Psoas muscle (tissue), 8 donors: Measurements from ENCODE around the gene ESPN. TPM values are rescaled to one million over a fixed set of nuclear protein-coding genes. Genes with fewer than 3 reads are reported as not detected.

Source experiments
- ATAC-seq, 4 donors: fragments of 200-7000 bp; cut with Tn5 transposase; one replicate each; pipeline ENCODE4 v1.9.1; 2020; ENCODE audit warnings: moderate library complexity in 3 of 4, mild to moderate bottlenecking in 2 of 4
- DNase-seq, 2 donors: peaks; one replicate each; pipeline ENCODE4 v3.0.0-alpha.2; 2020
- H3K27ac ChIP-seq: fragments of 200-600 bp; one replicate; pipeline ENCODE4 v1.8.0; 2022
- H3K27me3 ChIP-seq, 3 donors: fragments of 200-600 bp in 1 of 3; one replicate each; pipeline versions ENCODE4 v1.6.1 to v1.8.0; 2013 to 2022; ENCODE audit warnings: low read length in 2 of 3, mild to moderate bottlenecking in 2 of 3, moderate library complexity in 1 of 3; ENCODE audit not compliant: insufficient read depth in 3 of 3
- H3K36me3 ChIP-seq, 2 donors: fragments of 200-600 bp in 1 of 2; one replicate each; pipeline versions ENCODE4 v1.6.1 to v1.8.0; 2013 to 2022; ENCODE audit warnings: low read depth in 1 of 2, mild to moderate bottlenecking in 1 of 2, moderate library complexity in 1 of 2; ENCODE audit not compliant: insufficient read depth in 1 of 2
- H3K4me1 ChIP-seq: fragments of 200-600 bp; one replicate; pipeline ENCODE4 v1.8.0; 2022
- H3K4me3 ChIP-seq: fragments of 200-600 bp; one replicate; pipeline ENCODE4 v1.8.0; 2022; ENCODE audit warnings: mild to moderate bottlenecking
- H3K9me3 ChIP-seq: fragments of 200-600 bp; one replicate; pipeline ENCODE4 v1.8.0; 2022
- WGBS, 3 donors: extraction: QIAGEN DNeasy Blood & Tissue Kit; methylation state at CpG; one replicate each; pipeline versions ENCODE4 v1.1.6 to v1.1.7; 2013; 5-methylcytosine and 5-hydroxymethylcytosine counted together
- intact Hi-C, 2 donors: fragments of 100-400 bp; cut with DNase I; formaldehyde crosslinking; loops; one replicate each; pipeline versions ENCODE4 v1.11.0 to v1.14.2; 2022
- polyA plus RNA-seq, 3 donors: library from polyadenylated mRNA; stranded (reverse); fragments of 200-250 nt; gene quantifications; one replicate each; pipeline ENCODE4 v1.2.3, GENCODE V29; 2013
- total RNA-seq, 4 donors: library from RNA; stranded (reverse); fragmentation: NEBNext Ultra II Directional in 2 of 4; extraction: Animal tissue kit (Norgen Biotek cat#: 25700) in 2 of 4; gene quantifications; one replicate each; pipeline versions ENCODE4 v1.2.1 to v1.2.4, GENCODE V29; 2021 to 2023
- TF ChIP-seq, protein P1 (sequence below): fragments of 200-600 bp; IDR thresholded peaks from one replicate; pipeline ENCODE4 v1.8.0; 2022; ENCODE audit warnings: antibody characterized with exemption
- donor health status: healthy with polysubstance abuse.
- donor health status: DM: no; HTN: no; CAD: no; lungs with moderate emphysema.
- donor health status: Bipolar disorder and iron deficiency.
- donor health status: healthy.
- donor health status: DM: yes; HTN: yes; CAD: no.
- donor health status: DM: no; HTN: no; CAD: no.
- donor health status: DM: no; HTN: no; CAD: no.
- donor health status: DM: yes; HTN: yes; CAD: no.

Gene ESPN
- total and polyA plus RNA-seq, 7 donors = 0.12 TPM; not detected in 6

DNA sequence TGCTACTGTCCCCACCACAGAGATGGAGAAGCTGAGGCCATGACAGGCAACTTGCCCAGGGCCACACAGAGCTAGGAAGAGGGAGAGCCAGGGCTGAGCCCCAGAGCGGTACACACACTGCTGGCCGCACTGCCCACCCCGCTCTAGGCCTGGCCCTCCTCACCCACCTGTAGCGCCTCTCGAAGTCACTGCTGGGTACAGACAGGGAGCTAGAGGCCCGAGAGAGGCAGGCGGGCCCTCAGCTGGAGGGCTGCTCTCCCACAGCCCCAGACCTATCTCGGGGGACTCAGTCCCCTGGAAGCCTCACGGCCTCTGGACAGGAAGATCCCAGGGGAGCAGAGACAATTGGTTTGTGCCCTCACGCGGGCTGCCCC lies 84.2 kb downstream of the ESPN start:
- H3K36me3 ChIP-seq = no peaks in the 10 kb centered on the region
- H3K9me3 ChIP-seq = no peaks in the 10 kb centered on the region
- TF ChIP-seq, protein P1, sequence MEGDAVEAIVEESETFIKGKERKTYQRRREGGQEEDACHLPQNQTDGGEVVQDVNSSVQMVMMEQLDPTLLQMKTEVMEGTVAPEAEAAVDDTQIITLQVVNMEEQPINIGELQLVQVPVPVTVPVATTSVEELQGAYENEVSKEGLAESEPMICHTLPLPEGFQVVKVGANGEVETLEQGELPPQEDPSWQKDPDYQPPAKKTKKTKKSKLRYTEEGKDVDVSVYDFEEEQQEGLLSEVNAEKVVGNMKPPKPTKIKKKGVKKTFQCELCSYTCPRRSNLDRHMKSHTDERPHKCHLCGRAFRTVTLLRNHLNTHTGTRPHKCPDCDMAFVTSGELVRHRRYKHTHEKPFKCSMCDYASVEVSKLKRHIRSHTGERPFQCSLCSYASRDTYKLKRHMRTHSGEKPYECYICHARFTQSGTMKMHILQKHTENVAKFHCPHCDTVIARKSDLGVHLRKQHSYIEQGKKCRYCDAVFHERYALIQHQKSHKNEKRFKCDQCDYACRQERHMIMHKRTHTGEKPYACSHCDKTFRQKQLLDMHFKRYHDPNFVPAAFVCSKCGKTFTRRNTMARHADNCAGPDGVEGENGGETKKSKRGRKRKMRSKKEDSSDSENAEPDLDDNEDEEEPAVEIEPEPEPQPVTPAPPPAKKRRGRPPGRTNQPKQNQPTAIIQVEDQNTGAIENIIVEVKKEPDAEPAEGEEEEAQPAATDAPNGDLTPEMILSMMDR = no peak
- peaks cover 0 to 4% (median 0%) of the 10 kb centered on the region in 3 donors for H3K27me3 ChIP-seq
- no peak for ATAC-seq
- peaks cover 9% of the 10 kb centered on the region for H3K4me1 ChIP-seq
- H3K27ac ChIP-seq = no peak overlapping the region
- H3K4me3 ChIP-seq = no peak overlapping the region
- 45 to 70% (median 49%) methylated on average over 11 of the region's 11 CpGs for WGBS, 3 donors
- intact Hi-C loops = no loop called here
- no peak for DNase-seq

DNA sequence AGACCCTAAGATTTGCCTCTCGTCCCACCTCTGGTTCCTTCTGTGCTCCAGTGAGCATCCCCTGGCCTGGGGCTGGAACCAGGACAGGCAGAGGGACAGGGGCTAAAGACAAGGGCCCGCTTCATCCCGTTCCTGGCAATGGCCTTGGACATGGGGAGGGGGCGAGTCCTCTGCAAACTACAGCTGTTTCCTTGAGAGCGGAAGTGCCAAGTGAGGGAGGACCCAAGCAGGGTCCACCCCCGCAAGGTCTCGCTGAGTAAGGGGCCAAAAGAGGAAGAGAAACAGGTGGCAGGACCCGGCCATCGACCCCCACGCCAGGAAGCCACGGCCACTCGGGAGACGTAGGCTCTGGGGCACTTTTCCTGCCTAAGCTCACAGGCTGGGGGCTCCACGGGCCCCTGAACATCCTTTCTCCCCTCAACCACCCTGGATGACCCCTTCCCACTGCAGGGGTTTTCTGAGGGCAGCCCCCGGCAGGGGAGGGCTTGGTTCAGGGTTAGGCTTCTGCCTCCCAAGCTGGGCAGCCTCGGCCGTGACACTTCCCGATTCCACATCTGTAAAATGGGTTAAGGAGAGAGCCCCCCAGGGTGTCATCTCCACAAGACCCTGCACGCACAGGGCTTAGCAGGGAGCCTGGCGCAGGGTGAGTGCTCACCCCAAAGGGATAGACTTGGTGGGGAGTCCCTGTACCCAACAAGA lies 84.8 kb downstream of the ESPN start:
- Histone ChIP-seq H3K4me1 (peaks cover 9% of the 10 kb centered on the region), H3K27ac (no peak overlapping the region), H3K4me3 (no peak overlapping the region), H3K9me3 (no peaks in the 10 kb centered on the region), H3K27me3 (peaks cover 0 to 4% (median 0%) of the 10 kb centered on the region in 3 donors), H3K36me3 (no peaks in the 10 kb centered on the region)
- ATAC-seq = no peak
- TF ChIP-seq, protein P1 = no peak
- 54 to 70% (median 57%) methylated on average over 18 to 20 of the region's 20 CpGs for WGBS, 3 donors
- intact Hi-C loops = no loop called here
- peak in 1 of 2 donors; percentile 56 for DNase-seq

DNA sequence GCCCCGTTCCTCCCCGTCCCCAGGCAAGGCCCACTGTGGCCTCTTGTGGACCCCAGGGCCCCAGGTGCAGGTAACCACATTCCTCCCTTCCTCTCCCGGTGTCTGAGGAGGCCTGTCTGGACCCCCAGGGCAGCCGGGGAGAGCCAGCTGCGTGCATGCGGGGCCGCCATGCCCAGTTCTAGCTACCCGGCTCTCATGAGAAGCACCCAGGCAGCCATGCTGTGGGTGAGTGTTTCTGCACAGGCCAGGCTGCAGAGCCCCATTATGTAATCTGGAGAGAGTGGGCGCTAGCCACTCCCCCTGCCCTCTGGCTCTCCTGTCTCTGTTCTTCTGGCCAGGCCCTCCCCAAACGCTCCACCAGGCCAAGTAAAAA lies 85.3 kb downstream of the ESPN start:
- TF ChIP-seq, protein P1 = no peak
- ATAC-seq (no peak), DNase-seq (no peak)
- H3K4me1 ChIP-seq = peaks cover 9% of the 10 kb centered on the region
- peaks cover 0 to 4% (median 0%) of the 10 kb centered on the region in 3 donors for H3K27me3 ChIP-seq
- 77 to 91% (median 78%) methylated on average over 10 of the region's 10 CpGs for WGBS, 3 donors
- H3K27ac ChIP-seq = no peak overlapping the region
- no peaks in the 10 kb centered on the region for H3K9me3 ChIP-seq
- intact Hi-C loops = no loop called here
- H3K36me3 ChIP-seq = no peaks in the 10 kb centered on the region
- H3K4me3 ChIP-seq = no peak overlapping the region

DNA sequence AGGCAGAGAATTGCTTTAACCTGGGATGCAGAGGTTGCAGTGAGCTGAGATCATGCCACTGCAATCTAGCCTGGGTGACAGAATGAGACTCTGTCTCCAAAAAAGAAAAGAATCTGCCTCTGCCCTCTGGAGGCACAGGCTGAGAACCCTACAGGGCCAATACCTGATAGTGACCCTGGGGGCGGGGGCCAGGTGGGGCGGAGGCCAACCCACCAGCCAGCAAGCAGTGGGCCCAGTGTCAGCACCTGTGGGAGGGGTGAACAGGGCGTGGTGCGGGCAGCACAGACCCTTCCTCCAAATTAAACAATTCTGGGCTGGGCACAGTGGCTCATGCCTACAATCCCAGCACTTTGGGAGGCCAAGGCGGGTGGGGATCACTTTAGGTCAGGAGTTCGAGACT lies 85.9 kb downstream of the ESPN start:
- WGBS, 3 donors = 78 to 90% (median 81%) methylated on average over 6 of the region's 6 CpGs
- DNase-seq (no peak), ATAC-seq (no peak)
- Histone ChIP-seq H3K36me3 (no peaks in the 10 kb centered on the region), H3K4me3 (no peak overlapping the region), H3K9me3 (no peaks in the 10 kb centered on the region), H3K27ac (no peak overlapping the region), H3K4me1 (peaks cover 9% of the 10 kb centered on the region), H3K27me3 (peaks cover 0 to 2% (median 0%) of the 10 kb centered on the region in 3 donors)
- TF ChIP-seq, protein P1 = no peak
- intact Hi-C loops = no loop called here

Other genes starting within 250 kb of the ESPN start
- gene CHD5, start 244.5 kb upstream of the ESPN start, total RNA-seq = under 1 TPM in 2 of 4 donors, not detected in 2; 0.24 to 0.25 TPM
- under 1 TPM; 0.03 to 0.38 (median 0.17) TPM for gene CHD5, start 244.5 kb upstream of the ESPN start, polyA plus RNA-seq
- 100 to 1,000 TPM; 308 to 417 (median 333) TPM for gene RPL22, start 225.2 kb upstream of the ESPN start, total RNA-seq
- 100 to 1,000 TPM; 285 to 333 (median 291) TPM for gene RPL22, start 225.2 kb upstream of the ESPN start, polyA plus RNA-seq
- gene RNF207, start 218.7 kb upstream of the ESPN start, total RNA-seq = 10 to 100 TPM in 1 of 4 donors, 1 to 10 TPM in 3; 3.4 to 13.6 (median 4.6) TPM
- 1 to 10 TPM; 2.5 to 5.1 (median 3.0) TPM for gene RNF207, start 218.7 kb upstream of the ESPN start, polyA plus RNA-seq
- 100 to 1,000 TPM in 1 of 4 donors, 10 to 100 TPM in 3; 57.3 to 215 (median 68.3) TPM for gene ICMT, start 188.8 kb upstream of the ESPN start, total RNA-seq
- gene ICMT, start 188.8 kb upstream of the ESPN start, polyA plus RNA-seq = 100 to 1,000 TPM in 1 of 3 donors, 10 to 100 TPM in 2; 39.2 to 101 (median 47.2) TPM
- gene HES3, start 180.6 kb upstream of the ESPN start, total RNA-seq = not detected
- gene HES3, start 180.6 kb upstream of the ESPN start, polyA plus RNA-seq = not detected
- 1 to 10 TPM; 2.2 to 3.5 (median 2.9) TPM for gene GPR153, start 163.7 kb upstream of the ESPN start, total RNA-seq
- gene GPR153, start 163.7 kb upstream of the ESPN start, polyA plus RNA-seq = 1 to 10 TPM in 1 of 3 donors, under 1 TPM in 2; 0.49 to 1.6 (median 0.75) TPM
- 1 to 10 TPM; 3.5 to 4.9 (median 4.0) TPM for gene ACOT7, start 31.0 kb upstream of the ESPN start, total RNA-seq
- gene ACOT7, start 31.0 kb upstream of the ESPN start, polyA plus RNA-seq = 10 to 100 TPM in 1 of 3 donors, 1 to 10 TPM in 2; 2.3 to 12.4 (median 4.9) TPM
- under 1 TPM in 1 of 4 donors, not detected in 3; 0.06 TPM for gene HES2, start 4.9 kb upstream of the ESPN start, total RNA-seq
- under 1 TPM in 1 of 3 donors, not detected in 2; 0.13 TPM for gene HES2, start 4.9 kb upstream of the ESPN start, polyA plus RNA-seq
- gene TNFRSF25, start 41.4 kb downstream of the ESPN start, total RNA-seq = 1 to 10 TPM; 1.5 to 2.6 (median 2.2) TPM
- 1 to 10 TPM; 1.5 to 2.7 (median 1.6) TPM for gene TNFRSF25, start 41.4 kb downstream of the ESPN start, polyA plus RNA-seq
- 1 to 10 TPM; 2.6 to 3.3 (median 3.2) TPM for gene PLEKHG5, start 66.9 kb downstream of the ESPN start, total RNA-seq
- 1 to 10 TPM; 1.5 to 2.3 (median 2.0) TPM for gene PLEKHG5, start 66.9 kb downstream of the ESPN start, polyA plus RNA-seq
- gene NOL9, start 129.7 kb downstream of the ESPN start, total RNA-seq = 10 to 100 TPM; 17.1 to 26.1 (median 22.8) TPM
- gene NOL9, start 129.7 kb downstream of the ESPN start, polyA plus RNA-seq = 10 to 100 TPM in 1 of 3 donors, 1 to 10 TPM in 2; 5.0 to 10.6 (median 9.5) TPM
- gene TAS1R1, start 130.5 kb downstream of the ESPN start, total RNA-seq = not detected
- under 1 TPM in 2 of 3 donors, not detected in 1; 0.04 to 0.16 TPM for gene TAS1R1, start 130.5 kb downstream of the ESPN start, polyA plus RNA-seq
- gene ZBTB48, start 155.2 kb downstream of the ESPN start, total RNA-seq = 10 to 100 TPM in 3 of 4 donors, 1 to 10 TPM in 1; 3.7 to 12.0 (median 11.4) TPM
- 10 to 100 TPM in 2 of 3 donors, 1 to 10 TPM in 1; 9.7 to 16.6 (median 15.1) TPM for gene ZBTB48, start 155.2 kb downstream of the ESPN start, polyA plus RNA-seq
- 100 to 1,000 TPM in 3 of 4 donors, 10 to 100 TPM in 1; 87.3 to 253 (median 113) TPM for gene KLHL21, start 178.1 kb downstream of the ESPN start, total RNA-seq
- gene KLHL21, start 178.1 kb downstream of the ESPN start, polyA plus RNA-seq = 100 to 1,000 TPM in 2 of 3 donors, 10 to 100 TPM in 1; 83.1 to 200 (median 120) TPM
- gene PHF13, start 189.0 kb downstream of the ESPN start, total RNA-seq = 10 to 100 TPM in 1 of 4 donors, 1 to 10 TPM in 3; 5.4 to 21.3 (median 8.2) TPM
- 1 to 10 TPM; 4.8 to 7.5 (median 7.1) TPM for gene PHF13, start 189.0 kb downstream of the ESPN start, polyA plus RNA-seq
- 10 to 100 TPM in 2 of 4 donors, 1 to 10 TPM in 2; 8.9 to 18.8 (median 13.4) TPM for gene THAP3, start 200.1 kb downstream of the ESPN start, total RNA-seq
- gene THAP3, start 200.1 kb downstream of the ESPN start, polyA plus RNA-seq = 10 to 100 TPM; 19.6 to 40.1 (median 22.8) TPM